K562 (cell line): ENCODE results near the gene CCNL2. TPM values are rescaled to one million over a fixed set of nuclear protein-coding genes. Genes with fewer than 3 reads are reported as not detected.

Experiments used
- ARID1B ChIP-seq: fragments of 450-650 bp; IDR thresholded peaks from 2 replicates; pipeline ENCODE4 v1.6.1; 2016; ENCODE audit warnings: antibody characterized with exemption, mild to moderate bottlenecking, inconsistent platforms
- CBX3 ChIP-seq, 2 experiments: IDR thresholded peaks; 1 replicate in 1 of 2; 2 replicates in 1 of 2; pipeline ENCODE4 v1.6.1; 2012; ENCODE audit warnings: inconsistent platforms in 2 of 2, low read length in 2 of 2, borderline replicate concordance in 1 of 2, control low read depth in 1 of 2
- EWSR1 ChIP-seq: fragments of 450-650 bp; IDR thresholded peaks from 2 replicates; pipeline ENCODE4 v1.6.1; 2018; ENCODE audit warnings: borderline replicate concordance, mild to moderate bottlenecking, low read depth, moderate library complexity; ENCODE audit not compliant: partially characterized antibody
- FOXA3 ChIP-seq, 2 experiments: fragments of 450-650 bp in 1 of 2; sonication (generic) in 1 of 2; formaldehyde crosslinking; IDR thresholded peaks in 1 of 2; conservative IDR thresholded peaks in 1 of 2; 2 replicates each; pipeline versions ENCODE4 v1.4.0 to v1.8.0; 2020 to 2022; ENCODE audit warnings: mild to moderate bottlenecking in 2 of 2, missing genetic modification reagents in 1 of 2
- JUNB ChIP-seq: fragments of 450-650 bp; formaldehyde crosslinking; conservative IDR thresholded peaks from 2 replicates; pipeline ENCODE4 v1.4.0; 2020; ENCODE audit warnings: mild to moderate bottlenecking
- PHB ChIP-seq: fragments of 250-450 bp; sonication (Bioruptor Pico); IDR thresholded peaks from 2 replicates; pipeline ENCODE4 v1.5.0; 2021
- POLR2A ChIP-seq: fragments of 450-650 bp; conservative IDR thresholded peaks from 2 replicates; pipeline ENCODE4 v1.6.1; 2016
- PYGO2 ChIP-seq: fragments of 450-650 bp; IDR thresholded peaks from 2 replicates; pipeline ENCODE4 v1.6.1; 2016; ENCODE audit warnings: mild to moderate bottlenecking, missing genetic modification characterization, moderate library complexity, missing compliant biosample characterization
- RBBP5 ChIP-seq: fragments of 200-600 bp; sonication (generic); IDR thresholded peaks from 2 replicates; pipeline ENCODE4 v1.6.1; 2012; ENCODE audit warnings: borderline replicate concordance, mild to moderate bottlenecking, low read length, control low read depth, inconsistent platforms; ENCODE audit not compliant: insufficient read depth, poor library complexity, severe bottlenecking
- RUNX1 ChIP-seq: sonication (generic); IDR thresholded peaks from 2 replicates; pipeline ENCODE4 v1.6.1; 2016; ENCODE audit warnings: antibody characterized with exemption, low read depth
- ZNF263 ChIP-seq: sonication (generic); formaldehyde crosslinking; IDR thresholded peaks from 2 replicates; pipeline ENCODE4 v1.8.0; 2022; ENCODE audit warnings: mild to moderate bottlenecking, missing genetic modification reagents, borderline replicate concordance
- ZNF431 ChIP-seq: sonication (generic); formaldehyde crosslinking; IDR thresholded peaks from 2 replicates; pipeline ENCODE4 v1.8.0; 2022; ENCODE audit warnings: mild to moderate bottlenecking, missing genetic modification reagents
- ZNF717 ChIP-seq: fragments of 250-450 bp; sonication (Bioruptor Pico); IDR thresholded peaks from 2 replicates; pipeline ENCODE4 v1.5.0; 2021
- ZNF780A ChIP-seq: fragments of 250-450 bp; sonication (Bioruptor Pico); IDR thresholded peaks from 2 replicates; pipeline ENCODE4 v1.5.0; 2021; ENCODE audit warnings: mild to moderate bottlenecking
- polyA plus RNA-seq, 8 experiments: library from polyadenylated mRNA; depleted of rRNA in 4 of 8; stranded (reverse) in 5 of 8; unstranded in 3 of 8; fragments of >200 nt; fragmentation: Nextera tagmentation in 2 of 8; fragmentation: Illumina TruSeq in 1 of 8; extraction: Ambion mirVana in 2 of 8; extraction: Trizol in 1 of 8; gene quantifications; 2 replicates each; pipeline versions ENCODE4 v1.2.1 to v1.2.3, GENCODE V29; 2011 to 2014; ENCODE audit warnings: inconsistent platforms in 1 of 8, missing spikeins in 1 of 8
- total RNA-seq, 7 experiments: library from RNA; depleted of rRNA in 6 of 7; stranded (reverse); fragments of >200 nt in 6 of 7; fragmentation: Illumina TruSeq in 2 of 7; extraction: Trizol in 2 of 7; gene quantifications; 2 replicates each; pipeline versions ENCODE4 v1.2.1 to v1.2.3, GENCODE V29; 2011 to 2021; ENCODE audit warnings: low replicate concordance in 1 of 7
- TF ChIP-seq, protein P1 (sequence below), 2 experiments: fragments of 150-350 bp in 1 of 2; IDR thresholded peaks; 2 replicates each; pipeline ENCODE4 v1.6.1; 2012 to 2016; ENCODE audit warnings: low read depth in 2 of 2, low read length in 2 of 2, mild to moderate bottlenecking in 1 of 2, moderate library complexity in 1 of 2
- TF ChIP-seq, protein P2 (sequence below): fragments of 450-650 bp; conservative IDR thresholded peaks from 2 replicates; pipeline ENCODE4 v1.6.1; 2016; ENCODE audit warnings: missing genetic modification characterization, low read depth, mild to moderate bottlenecking, missing compliant biosample characterization, moderate library complexity
- TF ChIP-seq, protein P3 (sequence below), 3 experiments: IDR thresholded peaks in 2 of 3; conservative IDR thresholded peaks in 1 of 3; 2 replicates each; pipeline ENCODE4 v1.5.1; 2011 to 2012; ENCODE audit warnings: low read length in 3 of 3, mild to moderate bottlenecking in 3 of 3, control low read depth in 2 of 3, improper control_type of control experiment in 1 of 3, inconsistent platforms in 1 of 3, low read depth in 1 of 3, mixed read lengths in 1 of 3, moderate library complexity in 1 of 3; ENCODE audit not compliant: insufficient read depth in 2 of 3
- TF ChIP-seq, protein P4 (sequence below): sonication (generic); formaldehyde crosslinking; IDR thresholded peaks from 2 replicates; pipeline ENCODE4 v1.8.0; 2022; ENCODE audit warnings: mild to moderate bottlenecking, low read depth, missing genetic modification reagents

Gene CCNL2
- total and polyA plus RNA-seq, 9 of the 15 experiments (the other 6 are each of a cell fraction or from before 2014, with no cell fraction given): 2.8 to 287 (median 94.5) TPM

DNA sequence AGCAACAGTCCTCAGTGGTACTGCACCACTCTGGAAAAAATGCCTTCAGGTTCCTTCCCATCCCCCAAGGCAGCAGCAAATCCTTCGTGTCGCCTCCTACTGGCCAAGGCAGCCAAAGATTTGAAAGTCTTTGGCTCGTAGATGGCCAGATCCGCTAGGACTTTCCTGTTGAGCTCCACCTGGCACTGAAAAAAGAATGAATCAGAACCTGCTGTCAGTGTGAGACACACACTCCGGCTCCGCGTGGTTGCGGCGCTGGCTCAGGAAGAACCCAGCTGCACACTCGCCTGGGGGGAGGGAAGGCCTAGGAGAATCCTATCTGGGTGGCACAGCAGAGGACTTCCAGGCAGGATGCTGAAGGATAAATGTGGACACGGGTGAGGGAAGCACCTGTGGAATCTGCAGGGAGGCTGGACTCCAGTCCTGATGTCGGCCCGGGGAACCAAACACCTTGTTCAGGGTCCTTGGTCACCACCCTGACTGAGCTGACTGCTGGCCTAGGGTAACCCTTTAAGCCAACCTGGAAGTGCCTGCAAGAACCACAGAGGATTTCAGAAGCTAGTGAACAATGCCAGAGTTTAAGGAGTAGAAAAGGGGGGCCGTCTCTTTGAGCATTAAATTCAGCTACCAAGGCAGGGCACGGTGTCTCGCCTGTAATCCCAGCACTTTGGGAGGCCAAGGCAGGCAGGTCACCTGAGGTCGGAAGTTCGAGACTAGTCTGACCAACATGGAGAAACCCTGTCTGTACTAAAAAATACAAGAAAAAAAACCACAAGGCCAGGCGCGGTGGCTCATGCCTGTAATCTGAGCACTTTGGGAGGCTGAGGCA, 3.2 kb upstream of the CCNL2 start (continued):
- TF ChIP-seq FOXA3 (CRISPR knock-in tag; conservative IDR thresholded peaks at IDR 0.05 in 1 of 2, IDR thresholded peaks at IDR 0.05 in 1 of 2) (peak in 1 of 2 experiments; percentile 38; a peak in 1 of 4 replicates), PYGO2 (tag) (no peak), JUNB (no peak), RUNX1 (no peak), ZNF717 (no peak), ZNF780A (CRISPR knock-in tag) (no peak), ZNF431 (no peak), ZNF263 (CRISPR knock-in tag) (no peak), CBX3 (IDR thresholded peaks at IDR 0.05; ENCODE audit: borderline replicate concordance in 1 of 2, low read length in 2 of 2) (peak in 1 of 2 experiments; percentile 70; a peak in 2 of 3 replicates), ARID1B (no peak), PHB (no peak), EWSR1 (no peak), POLR2A (peak; percentile 74), RBBP5 (no peak)
- TF ChIP-seq, protein P1, sequence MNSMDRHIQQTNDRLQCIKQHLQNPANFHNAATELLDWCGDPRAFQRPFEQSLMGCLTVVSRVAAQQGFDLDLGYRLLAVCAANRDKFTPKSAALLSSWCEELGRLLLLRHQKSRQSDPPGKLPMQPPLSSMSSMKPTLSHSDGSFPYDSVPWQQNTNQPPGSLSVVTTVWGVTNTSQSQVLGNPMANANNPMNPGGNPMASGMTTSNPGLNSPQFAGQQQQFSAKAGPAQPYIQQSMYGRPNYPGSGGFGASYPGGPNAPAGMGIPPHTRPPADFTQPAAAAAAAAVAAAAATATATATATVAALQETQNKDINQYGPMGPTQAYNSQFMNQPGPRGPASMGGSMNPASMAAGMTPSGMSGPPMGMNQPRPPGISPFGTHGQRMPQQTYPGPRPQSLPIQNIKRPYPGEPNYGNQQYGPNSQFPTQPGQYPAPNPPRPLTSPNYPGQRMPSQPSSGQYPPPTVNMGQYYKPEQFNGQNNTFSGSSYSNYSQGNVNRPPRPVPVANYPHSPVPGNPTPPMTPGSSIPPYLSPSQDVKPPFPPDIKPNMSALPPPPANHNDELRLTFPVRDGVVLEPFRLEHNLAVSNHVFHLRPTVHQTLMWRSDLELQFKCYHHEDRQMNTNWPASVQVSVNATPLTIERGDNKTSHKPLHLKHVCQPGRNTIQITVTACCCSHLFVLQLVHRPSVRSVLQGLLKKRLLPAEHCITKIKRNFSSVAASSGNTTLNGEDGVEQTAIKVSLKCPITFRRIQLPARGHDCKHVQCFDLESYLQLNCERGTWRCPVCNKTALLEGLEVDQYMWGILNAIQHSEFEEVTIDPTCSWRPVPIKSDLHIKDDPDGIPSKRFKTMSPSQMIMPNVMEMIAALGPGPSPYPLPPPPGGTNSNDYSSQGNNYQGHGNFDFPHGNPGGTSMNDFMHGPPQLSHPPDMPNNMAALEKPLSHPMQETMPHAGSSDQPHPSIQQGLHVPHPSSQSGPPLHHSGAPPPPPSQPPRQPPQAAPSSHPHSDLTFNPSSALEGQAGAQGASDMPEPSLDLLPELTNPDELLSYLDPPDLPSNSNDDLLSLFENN (IDR thresholded peaks at IDR 0.05; ENCODE audit: low read depth in 2 of 2, low read length in 2 of 2): 0 out of 4 replicates have a peak, but pooled peaks of 1 of the 2 experiments have one; percentile 27
- TF ChIP-seq, protein P2, sequence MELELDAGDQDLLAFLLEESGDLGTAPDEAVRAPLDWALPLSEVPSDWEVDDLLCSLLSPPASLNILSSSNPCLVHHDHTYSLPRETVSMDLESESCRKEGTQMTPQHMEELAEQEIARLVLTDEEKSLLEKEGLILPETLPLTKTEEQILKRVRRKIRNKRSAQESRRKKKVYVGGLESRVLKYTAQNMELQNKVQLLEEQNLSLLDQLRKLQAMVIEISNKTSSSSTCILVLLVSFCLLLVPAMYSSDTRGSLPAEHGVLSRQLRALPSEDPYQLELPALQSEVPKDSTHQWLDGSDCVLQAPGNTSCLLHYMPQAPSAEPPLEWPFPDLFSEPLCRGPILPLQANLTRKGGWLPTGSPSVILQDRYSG (tag): no peak
- TF ChIP-seq, protein P3, sequence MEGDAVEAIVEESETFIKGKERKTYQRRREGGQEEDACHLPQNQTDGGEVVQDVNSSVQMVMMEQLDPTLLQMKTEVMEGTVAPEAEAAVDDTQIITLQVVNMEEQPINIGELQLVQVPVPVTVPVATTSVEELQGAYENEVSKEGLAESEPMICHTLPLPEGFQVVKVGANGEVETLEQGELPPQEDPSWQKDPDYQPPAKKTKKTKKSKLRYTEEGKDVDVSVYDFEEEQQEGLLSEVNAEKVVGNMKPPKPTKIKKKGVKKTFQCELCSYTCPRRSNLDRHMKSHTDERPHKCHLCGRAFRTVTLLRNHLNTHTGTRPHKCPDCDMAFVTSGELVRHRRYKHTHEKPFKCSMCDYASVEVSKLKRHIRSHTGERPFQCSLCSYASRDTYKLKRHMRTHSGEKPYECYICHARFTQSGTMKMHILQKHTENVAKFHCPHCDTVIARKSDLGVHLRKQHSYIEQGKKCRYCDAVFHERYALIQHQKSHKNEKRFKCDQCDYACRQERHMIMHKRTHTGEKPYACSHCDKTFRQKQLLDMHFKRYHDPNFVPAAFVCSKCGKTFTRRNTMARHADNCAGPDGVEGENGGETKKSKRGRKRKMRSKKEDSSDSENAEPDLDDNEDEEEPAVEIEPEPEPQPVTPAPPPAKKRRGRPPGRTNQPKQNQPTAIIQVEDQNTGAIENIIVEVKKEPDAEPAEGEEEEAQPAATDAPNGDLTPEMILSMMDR (IDR thresholded peaks at IDR 0.05 in 2 of 3, conservative IDR thresholded peaks at IDR 0.05 in 1 of 3; ENCODE audit: insufficient read depth in 2 of 3, low read depth in 1 of 3, low read length in 3 of 3): peak; percentile 80 to 96 (median 83)
- TF ChIP-seq, protein P4, sequence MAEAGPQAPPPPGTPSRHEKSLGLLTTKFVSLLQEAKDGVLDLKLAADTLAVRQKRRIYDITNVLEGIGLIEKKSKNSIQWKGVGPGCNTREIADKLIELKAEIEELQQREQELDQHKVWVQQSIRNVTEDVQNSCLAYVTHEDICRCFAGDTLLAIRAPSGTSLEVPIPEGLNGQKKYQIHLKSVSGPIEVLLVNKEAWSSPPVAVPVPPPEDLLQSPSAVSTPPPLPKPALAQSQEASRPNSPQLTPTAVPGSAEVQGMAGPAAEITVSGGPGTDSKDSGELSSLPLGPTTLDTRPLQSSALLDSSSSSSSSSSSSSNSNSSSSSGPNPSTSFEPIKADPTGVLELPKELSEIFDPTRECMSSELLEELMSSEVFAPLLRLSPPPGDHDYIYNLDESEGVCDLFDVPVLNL (CRISPR knock-in tag): no peak
